ENCODE measurements around the gene FYN.

Gene FYN

DNA sequence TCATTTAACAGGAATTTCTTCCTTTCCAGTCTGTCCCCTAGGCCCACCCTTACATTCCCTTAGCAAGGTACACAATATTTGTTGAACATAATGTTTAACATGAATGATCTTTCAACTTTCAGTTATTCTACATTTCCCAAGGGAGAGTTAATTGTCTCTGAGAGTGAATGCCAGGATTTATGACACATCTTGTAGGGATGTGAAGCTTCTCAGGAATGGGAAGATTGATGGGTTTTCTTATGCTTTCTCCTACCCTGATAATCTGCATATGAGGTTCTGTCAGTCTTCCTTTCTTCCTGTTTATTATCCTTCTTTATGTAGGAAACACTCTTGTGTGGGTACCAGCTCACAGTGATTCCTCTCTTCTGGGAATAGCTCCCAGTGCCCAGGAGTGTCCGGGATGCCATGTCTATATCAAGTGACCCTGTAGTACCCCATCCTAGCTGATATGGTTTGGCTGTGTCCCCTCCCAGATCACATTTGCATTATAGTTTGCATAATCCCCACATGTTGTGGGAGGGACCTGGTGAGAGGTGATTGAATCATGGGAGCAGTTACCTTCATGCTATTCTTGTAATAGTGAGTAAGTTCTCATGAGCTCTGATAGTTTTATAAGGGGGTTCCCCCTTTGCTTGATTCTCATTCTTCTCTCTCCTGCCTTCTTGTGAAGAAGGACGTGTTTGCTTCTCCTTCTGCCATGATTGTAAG is 7.1 kb upstream of the FYN start:
- peak; percentile 57 for DNase-seq (ENCODE audit: low read depth)

DNA sequence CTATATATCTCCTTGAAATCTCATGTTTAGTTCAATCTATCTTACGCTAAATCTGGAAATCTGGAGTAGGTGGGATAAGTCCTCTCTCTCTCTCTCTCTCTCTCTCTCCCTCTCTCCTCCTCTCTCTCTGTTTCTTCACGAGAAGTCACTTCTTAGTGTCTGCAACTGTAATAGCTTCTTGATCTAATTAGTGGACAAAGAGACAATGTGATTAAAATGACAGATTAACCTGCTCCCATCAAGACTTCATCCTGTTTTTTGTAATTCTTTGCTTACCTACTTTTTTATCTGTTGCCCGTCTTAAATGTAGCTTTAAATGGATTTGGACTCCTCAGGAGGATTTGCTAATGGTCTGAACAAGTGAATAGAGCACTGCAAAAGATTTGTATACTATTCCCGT is 2.5 kb upstream of the FYN start:
- DNase-seq (ENCODE audit: low read depth) = no peak

DNA sequence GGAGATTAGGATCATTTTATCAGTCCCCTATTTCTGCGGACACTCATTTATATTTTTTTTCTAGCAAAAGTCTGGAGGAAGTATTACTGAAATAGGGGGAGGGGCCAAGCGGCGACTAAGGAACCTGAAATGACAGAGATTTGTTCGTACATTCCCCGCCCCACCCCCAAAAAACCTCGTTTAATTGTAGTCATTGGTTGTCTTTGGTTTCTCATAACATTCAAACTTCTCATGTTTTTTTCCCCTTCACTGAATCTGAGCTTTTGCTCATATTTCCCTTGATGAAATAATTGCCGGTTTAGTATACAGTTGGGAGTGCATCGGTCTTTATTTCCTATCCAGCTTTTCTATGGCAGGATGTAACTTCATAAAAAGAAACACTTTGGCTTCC is 768 bp upstream of the FYN start:
- DNase-seq (ENCODE audit: low read depth) = peak; percentile 48

DNA sequence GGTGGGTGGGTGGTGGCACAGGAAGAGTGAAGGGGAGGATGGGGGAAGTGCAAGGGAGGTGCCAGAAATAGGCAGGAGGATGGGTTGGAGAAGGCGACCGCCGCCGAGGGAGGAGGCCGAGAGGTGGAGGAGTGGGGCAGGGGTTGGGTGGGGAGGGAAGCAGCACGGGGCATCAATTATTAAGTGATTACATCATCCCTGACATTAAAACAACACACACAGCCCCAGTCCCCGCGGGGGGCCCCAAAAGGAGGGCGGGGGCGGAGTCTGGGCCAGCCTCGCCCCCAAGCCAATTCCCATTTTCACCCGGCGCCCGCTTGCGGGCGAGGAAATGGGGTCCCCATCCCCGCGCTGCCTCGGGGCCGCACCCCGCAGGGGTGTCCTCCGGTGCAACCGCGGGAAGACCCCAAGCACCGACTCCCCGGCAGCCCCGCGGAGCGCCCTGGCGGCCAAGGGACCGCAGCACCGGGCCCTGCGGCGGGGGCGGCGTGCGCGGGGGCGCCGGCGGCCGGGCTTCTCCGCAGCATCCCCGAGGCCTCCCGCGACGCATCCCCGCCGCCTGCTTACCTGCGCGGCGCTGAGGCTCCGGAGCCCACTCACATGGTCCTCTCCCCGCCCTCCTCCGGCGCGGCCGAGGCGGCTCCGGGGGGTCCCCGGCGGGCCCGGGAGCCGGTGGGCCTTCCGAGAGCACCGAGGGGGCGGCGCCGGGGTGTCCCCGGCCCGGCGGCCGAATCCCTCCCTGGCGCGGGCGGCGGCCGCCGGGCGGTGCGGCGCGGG is 663 bp downstream of the FYN start:
- peak; percentile 54 for DNase-seq (ENCODE audit: low read depth)

DNA sequence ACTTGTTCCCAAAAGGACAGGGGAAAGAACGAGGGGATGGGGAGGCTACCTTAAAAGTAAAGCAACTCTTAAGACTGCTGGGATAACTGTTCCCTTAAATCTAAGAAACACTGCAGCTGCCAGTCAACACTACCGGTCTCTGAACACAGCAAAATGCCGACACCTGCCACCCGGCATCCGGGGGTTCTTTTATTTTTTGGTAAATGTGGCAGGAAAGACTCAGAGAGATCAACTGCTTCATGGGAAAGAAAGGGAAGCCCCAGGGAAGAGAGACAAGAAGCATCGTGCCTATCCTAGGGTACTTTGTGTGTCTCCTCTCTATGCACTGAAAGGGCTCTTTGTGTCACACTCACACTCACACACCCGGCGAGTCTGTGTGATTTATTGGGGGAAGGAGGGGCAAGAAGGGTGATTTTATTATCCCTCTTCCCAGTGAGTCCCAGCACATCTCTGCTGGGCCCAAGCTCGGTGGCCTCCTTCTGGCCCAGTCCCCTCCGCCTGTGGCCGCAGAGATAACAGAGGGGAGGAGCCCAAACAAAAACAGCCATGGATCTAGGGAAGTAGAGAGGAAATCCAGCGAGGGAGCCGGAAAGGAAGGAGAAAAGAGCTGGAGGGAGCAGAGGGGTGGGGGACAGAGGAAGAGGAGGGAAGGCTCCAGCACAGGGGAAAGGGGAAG is 1.4 kb downstream of the FYN start:
- peak; percentile 60 for DNase-seq (ENCODE audit: low read depth)

DNA sequence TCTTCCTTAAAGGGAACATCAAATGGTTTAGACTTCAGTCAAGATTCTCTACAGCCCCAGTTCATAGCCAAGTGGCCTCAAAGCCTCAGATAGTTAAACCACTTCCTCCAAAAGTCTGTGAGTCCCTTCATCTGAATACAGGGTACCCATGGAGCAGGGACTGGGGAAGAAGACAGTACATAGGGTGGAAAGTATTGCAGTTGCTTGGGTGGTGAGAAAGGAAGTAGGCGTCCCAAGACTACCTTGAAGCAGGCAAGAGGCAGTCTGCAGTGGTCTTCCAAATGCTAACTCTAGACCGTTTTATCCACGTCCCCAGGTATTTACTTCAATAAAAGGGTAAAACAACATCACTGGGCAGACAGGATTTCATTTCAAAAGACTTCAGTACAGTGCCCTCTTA is 2.0 kb downstream of the FYN start:
- peak; percentile 10 for DNase-seq (ENCODE audit: low read depth)

DNA sequence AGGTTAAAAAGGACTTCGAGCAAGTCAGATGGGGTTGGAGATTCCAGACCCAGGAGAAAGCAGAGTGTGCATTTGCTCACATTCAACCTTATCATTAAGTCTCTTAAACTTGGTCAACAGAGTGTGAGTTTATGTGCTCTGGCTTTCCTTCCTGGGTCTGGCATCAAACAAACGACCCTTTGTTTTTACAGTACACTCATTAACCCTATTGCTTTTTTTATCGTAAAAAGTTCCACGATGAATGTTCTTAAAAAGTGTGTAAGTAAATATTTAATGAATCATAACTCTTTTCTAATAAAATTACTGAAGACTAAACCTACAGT is 2.5 kb downstream of the FYN start:
- DNase-seq (ENCODE audit: low read depth) = no peak

DNA sequence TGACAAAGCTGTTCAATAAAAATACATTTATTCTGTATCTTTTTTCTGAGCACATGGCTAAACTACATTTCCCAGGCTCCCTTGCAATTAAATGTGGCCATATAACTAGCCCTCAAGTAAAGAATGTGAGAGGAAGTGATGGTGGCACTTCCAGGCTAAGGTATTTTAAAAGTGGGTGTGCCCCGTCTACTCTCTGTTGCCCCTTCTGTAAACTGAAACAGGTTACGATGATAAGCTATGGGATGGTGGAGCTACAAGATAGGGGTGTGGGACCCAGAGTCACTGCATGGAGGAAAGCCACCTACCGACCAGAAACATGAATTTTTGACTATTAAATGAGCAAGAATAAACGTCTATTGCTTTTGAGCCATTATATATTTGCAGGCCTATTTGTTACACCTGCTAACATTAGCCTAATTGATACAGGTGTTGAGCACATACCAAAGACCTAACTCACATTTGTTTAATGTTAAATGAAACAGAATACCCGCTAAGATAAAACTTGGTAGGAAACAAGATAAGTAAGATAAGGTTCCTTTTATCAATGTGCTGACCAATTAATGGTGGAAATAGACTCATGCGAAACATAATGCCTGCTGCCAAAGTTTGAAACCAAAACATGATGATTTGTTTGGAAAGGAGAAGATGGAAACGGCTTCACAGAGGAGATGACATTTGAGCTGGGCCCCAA is 3.1 kb downstream of the FYN start:
- DNase-seq (ENCODE audit: low read depth) = no peak

DNA sequence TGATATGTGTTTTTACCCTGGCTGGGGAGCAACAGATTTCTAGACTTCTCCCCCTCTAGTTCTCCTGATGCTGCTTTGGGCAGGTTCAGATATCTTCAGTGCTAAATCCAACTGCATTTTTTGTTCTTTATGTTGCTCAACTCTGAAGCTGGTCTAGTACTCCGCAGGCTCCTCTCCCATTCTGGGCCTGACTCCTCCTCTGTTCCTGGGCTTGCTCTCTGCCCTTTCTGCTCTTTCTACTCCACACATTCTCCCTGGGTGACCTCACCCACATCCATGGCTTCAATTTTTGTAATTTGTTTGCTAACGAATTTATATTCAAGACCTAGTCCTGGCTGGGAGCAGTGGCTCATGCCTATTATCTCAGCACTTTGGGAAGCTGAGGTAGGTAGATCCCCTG is 6.4 kb downstream of the FYN start:
- DNase-seq (ENCODE audit: low read depth) = no peak

DNA sequence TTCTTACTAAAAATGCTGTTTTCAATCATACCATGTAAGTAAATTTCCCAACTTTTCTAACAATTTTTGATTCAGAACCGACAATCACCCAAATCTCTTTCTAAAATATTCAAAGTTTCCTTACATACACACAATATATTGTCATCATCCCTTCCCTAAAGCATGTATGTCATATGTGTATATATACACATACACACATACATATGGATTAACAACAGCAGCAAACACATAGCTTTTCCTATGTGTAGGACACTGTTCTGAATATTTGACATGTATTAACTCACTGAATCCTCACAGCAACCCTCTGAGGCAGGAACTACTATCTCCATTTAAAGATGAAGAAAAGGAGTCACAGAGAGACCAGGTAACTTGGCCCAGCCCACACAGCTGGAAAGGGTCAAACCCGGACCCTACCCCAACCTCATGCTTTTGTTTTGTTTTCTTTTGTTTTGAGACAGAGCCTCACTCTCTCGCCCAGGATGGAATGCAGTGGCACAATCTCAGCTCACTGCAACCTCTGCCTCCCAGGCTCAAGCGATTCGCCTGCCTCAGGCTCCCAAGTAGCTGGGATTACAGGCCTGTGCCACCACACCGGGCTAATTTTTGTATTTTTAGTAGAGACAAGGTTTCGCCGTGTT is 7.2 kb downstream of the FYN start:
- no peak for DNase-seq (ENCODE audit: low read depth)

DNA sequence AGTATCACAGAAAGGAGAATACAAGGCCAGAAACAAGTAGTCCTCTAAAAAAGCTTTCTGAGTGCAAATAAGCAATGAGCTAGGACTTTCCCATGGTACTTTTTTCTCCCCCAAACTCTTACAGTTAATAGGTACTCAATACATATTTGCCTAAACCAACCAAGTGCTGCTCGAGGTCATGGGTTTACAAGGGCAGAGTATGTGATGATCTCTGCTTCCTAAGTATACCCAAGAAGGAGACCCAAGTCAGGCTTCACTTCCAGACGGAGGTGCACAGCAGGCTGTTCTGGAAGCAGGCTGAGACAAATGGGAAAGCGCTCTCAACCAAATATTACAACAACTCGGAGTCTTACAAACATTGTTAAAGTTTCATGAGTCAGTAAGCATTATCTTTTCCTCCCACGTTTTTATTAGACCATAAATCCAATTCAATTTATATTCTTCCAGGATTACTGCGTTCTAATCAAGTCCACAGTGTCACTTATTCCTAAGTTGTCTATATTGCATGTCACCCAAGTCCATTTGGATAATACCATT is 8.1 kb downstream of the FYN start:
- DNase-seq (ENCODE audit: low read depth) = no peak

DNA sequence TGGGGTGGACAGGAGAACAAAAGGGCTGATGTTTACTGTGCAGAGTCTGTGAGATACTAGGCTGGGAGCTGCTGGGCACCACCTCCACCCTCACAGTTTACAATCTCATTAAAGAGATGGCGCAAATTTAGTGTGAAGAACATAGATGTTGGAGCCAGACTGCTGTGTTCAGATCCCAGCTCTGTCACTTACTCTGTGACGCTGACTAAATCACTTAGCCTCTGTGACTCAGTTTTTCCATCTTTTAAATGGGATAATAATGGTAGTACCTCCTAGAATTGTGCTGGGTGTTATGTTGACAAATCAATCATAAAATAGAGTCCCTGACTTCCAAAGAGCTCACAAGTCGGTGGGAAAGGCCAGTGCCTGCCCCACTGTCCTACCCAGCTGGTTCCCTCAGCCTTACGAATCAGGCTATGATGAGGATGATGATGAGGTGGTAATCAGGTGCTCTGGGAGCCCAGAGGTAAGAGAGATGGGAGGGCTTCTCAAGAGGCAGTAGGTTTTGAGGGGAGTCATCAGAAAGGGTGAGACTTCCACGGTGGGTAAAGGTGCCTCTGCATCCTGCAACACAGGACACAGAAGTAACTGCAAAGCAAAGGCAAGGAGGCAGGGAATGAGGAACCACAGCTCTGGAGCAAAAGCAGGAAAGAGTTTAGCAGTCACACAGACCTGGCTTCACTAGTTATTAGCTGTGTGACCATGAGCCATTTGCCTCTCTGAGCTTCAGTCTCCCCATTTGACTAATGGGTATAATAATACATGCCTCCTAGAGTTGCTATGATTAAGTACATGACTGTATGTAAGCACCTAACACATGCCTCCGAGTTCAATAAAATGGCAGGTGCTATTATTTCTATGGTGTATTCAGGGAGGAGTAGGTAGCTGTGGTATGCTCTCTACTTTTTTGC is 8.9 kb downstream of the FYN start:
- no peak for DNase-seq (ENCODE audit: low read depth)

DNA sequence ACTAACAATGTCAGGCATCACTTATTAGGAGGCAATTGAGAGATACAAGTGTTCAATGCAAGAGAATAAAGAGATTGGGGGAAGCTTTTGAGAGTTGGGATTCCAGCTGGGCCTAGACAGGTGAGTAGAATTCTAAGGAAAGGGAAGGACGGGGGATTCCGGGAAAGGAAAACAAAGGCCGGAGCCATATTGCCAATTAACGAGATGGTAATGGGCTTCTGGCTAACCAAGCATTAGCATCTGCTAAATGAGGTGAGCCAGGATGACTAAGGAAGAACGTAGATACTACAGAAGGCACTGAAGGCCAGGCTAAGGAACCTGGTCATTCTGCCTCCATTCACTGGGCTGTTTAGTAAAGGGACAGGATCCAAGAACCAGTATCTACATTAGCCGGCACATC is 10.5 kb downstream of the FYN start:
- no peak for DNase-seq (ENCODE audit: low read depth)

DNA sequence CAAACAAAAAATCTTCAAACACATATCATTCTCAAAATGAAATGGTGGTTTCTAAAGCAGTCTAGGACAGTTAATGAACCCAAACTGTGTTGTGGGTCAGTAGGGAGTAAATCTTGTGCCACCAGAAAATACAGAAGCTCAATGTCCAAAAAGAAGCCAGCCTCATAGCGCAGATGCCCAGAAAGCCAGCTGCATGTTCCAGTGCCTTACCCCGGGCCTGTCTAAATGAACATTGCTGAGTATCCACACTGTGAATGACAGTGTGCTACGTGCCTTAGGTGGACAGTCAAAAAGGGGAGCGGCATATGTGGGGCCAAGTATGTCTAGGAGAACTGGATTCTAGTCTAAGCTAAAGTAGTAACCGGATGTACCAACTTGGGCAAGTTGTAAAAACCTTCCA is 10.9 kb downstream of the FYN start:
- no peak for DNase-seq (ENCODE audit: low read depth)

DNA sequence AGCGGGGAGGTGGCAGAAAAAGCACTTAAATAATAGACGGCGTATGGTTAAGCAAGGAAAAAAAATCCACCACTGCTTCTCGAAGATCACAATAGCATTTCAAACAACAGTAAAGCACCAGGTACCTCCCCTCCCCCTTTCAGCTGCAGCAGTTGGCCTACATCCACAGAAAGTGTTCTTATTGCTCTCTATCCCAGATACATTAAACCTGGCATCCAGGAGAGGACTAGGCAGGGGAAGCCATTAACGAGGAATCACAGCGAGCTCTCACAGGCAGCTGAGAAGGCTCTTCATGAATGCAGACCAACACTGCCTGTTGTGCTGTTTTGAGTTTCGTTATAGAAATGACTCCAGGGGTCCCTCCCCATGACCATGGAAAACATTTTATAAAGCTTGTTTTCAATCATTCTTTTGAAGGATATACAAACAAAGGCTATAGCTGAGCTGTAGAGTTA is 11.8 kb downstream of the FYN start:
- no peak for DNase-seq (ENCODE audit: low read depth)

DNA sequence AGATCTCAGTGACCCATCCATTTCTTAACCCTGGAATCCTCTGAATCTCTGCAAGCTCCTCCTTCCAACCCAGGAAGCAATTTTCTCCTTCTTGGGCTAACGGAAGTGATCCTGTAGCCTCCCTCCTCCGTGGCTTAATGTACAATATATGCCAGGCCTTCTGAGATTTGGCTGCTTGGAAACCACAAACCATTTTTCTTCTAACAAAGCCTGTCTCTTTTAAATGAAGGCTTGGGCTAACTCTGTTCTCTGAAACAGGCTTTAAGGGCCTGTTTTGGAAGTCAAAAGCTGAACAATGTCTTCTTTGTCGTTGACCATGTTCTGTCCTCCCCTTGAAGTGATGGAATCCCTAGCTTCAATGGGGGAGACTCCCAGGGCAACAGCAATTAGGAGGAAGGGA is 14.9 kb downstream of the FYN start:
- no peak for DNase-seq (ENCODE audit: low read depth)

DNA sequence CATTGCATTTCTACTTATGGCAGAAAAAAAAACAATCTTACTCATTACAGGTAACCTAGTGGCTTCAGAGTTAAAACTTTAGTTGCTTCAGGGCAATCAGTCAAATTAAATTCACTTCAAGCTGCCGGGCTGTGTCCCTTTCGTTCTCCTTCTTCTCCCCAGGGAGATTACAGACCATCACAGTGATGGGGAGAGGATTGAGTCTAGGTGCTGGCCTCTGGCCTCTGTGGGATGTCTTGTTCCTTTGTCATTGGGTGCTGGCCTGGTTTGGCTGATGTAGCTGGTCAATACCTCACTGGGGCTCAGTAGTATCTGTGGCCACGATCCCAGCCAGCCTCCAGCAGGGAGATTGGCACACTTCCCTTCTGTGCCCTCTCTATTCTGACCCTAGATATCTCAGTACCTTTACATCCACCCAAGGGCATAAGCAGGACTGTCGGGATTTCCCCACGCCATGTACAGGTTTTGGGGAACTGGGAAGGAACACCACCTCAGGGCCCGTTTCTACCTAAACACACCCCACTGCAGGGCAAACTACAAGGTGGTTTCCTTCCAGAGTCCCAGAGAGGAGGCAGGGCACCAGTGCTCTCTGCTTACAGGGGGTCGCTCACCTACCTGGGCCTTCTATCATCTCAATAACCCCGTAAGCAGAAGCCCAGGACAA is 15.4 kb downstream of the FYN start:
- no peak for DNase-seq (ENCODE audit: low read depth)

DNA sequence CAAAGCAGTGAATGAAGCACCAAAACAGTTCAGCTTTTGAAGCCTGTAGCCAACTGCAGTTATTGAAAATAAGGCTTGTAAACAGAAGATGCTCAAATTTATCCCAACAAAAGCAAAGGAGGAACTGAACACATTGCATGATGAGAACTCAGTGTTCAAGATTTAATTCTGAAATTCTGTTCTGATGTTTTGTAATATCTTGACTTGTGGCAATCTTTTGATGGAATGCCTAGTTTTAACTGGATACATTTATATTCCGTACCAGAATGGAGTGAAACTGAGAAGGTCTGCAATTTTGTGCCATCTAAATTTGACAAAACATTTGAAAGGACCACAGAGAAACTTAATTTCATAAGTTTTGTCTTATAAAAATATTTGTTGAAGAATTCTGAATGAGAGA is 17.5 kb downstream of the FYN start:
- no peak for DNase-seq (ENCODE audit: low read depth)

DNA sequence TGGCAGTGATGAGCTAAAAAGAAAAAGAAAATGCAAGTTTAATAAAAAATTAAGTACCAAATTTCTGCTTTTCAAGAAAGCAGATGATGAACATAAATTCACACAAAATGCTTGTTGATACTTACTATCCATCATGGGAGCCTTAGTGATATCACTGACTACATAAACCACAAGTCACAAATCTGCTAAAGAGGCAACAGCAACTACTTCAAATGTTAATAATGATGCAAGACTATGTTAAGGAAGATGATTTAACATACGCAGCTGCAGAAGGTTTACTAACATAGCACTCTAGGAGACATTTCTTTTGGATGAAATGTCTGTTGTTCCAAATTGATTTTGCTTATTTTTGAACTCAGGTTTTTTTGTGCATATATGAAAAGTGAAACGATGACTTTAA is 18.6 kb downstream of the FYN start:
- no peak for DNase-seq (ENCODE audit: low read depth)

DNA sequence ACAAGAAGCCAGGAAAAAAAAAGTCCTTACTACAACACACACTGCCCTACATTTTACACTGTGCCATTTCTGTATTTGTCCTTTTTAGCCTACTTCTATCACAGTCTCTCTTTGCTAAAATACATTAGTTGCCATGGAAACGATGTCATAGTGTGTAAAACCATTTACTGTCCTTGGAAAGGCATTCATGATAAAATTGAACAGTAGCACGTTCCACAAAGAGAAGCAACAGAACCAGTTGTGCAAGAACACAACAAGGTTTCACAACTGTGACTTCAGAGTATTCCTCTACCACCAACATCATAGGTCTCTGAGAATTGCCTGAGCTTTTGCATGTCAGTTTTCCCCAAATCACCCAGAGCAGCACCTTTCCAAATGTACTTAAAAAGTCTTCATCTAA is 20.5 kb downstream of the FYN start:
- no peak for DNase-seq (ENCODE audit: low read depth)
